Neural progenitor cell (in vitro differentiated cells): ENCODE measurements around the gene RPL35A.

Experiments
- EZH2 ChIP-seq: fragments of 200-600 bp; sonication (generic); IDR thresholded peaks from 2 replicates; pipeline ENCODE4 v1.6.1; 2017; ENCODE audit warnings: antibody characterized with exemption, mild to moderate bottlenecking, moderate library complexity
- EZH2phosphoT487 ChIP-seq: fragments of 200-600 bp; sonication (generic); IDR thresholded peaks from 2 replicates; pipeline ENCODE4 v1.6.1; 2017; ENCODE audit warnings: antibody characterized with exemption
- TF ChIP-seq, protein P1 (sequence below): fragments of 200-600 bp; sonication (generic); IDR thresholded peaks from 2 replicates; pipeline ENCODE4 v1.5.1; 2017; ENCODE audit warnings: antibody characterized with exemption, mild to moderate bottlenecking

DNA sequence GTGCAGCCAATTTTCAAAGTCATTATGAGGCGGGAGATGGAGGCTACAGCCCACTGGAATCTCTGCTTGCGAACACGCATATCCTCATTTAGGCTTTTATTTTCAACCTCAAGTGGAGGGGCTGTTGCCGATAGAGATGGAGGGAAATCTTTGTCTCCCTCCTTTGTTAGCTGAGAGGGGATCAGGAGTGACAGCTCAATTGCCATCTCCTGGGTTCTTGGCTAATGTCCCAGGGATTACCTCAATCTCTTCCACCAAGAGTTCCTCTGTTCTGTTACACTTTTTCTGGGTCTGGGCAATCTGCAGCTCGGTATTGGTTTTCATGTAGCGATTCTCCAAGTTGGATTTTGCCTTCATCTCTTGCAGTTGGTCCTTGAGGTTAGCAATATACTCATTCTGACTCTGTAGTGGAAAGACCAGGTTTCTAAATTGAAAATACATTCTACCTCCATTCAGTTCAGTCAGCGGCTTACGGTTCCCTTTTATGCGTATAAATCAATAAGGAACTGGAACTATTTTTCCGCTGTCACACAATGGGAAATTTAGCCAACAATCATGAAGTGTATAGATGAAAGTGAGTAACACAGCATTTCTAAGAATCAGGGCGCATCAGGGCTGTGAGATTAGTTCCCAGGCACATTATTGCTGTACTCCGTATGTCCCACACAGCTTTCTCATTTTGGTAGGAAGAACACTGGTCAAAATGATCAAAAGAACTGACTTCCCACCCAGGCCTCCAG, 36.2 kb upstream of the RPL35A start:
- TF ChIP-seq, protein P1, sequence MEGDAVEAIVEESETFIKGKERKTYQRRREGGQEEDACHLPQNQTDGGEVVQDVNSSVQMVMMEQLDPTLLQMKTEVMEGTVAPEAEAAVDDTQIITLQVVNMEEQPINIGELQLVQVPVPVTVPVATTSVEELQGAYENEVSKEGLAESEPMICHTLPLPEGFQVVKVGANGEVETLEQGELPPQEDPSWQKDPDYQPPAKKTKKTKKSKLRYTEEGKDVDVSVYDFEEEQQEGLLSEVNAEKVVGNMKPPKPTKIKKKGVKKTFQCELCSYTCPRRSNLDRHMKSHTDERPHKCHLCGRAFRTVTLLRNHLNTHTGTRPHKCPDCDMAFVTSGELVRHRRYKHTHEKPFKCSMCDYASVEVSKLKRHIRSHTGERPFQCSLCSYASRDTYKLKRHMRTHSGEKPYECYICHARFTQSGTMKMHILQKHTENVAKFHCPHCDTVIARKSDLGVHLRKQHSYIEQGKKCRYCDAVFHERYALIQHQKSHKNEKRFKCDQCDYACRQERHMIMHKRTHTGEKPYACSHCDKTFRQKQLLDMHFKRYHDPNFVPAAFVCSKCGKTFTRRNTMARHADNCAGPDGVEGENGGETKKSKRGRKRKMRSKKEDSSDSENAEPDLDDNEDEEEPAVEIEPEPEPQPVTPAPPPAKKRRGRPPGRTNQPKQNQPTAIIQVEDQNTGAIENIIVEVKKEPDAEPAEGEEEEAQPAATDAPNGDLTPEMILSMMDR = no peak
- no peak for TF ChIP-seq EZH2phosphoT487
- TF ChIP-seq EZH2 = no peak
